ENCODE measurements around the gene ITPRIPL2.

DNA sequence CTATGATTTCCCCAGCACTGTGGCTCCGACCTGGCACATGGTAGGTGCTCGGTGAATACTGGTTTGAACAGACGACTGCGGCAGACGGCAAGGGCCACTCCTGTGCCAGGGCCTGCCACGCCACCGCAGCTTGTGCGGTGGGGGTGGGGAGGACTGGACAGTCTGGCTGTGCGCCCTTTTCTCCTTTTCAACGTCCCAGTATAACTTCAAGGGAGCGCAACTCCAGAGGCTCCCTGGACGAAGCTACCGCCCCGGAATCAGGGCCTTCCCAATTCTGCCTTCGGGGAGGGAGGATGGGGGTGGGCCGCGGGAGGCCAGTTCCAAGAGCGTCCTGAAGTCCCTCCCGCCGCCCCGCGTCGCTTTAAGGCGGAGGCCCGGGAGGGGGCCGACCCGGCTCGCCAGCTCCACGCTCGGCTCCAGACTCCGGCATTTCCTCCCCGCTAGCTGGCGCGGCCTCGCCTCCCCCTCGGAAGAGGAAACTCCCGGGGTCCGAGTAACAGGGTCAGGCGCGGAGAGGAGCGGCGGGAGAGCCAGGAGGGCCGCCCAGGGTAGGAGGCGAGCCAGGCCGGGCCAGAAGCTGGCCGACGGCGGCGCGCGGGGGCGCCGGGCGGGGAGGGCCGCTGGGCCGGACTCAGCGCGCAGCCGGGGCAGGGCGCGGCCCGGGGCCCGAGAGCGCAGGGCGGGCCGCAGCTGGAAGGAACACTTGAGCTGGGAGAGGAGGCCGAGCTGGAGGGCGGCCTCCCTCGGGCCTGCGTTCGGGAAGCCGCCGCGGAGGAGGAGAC is at the start of gene ITPRIPL2:
- TF ChIP-seq, protein P1, sequence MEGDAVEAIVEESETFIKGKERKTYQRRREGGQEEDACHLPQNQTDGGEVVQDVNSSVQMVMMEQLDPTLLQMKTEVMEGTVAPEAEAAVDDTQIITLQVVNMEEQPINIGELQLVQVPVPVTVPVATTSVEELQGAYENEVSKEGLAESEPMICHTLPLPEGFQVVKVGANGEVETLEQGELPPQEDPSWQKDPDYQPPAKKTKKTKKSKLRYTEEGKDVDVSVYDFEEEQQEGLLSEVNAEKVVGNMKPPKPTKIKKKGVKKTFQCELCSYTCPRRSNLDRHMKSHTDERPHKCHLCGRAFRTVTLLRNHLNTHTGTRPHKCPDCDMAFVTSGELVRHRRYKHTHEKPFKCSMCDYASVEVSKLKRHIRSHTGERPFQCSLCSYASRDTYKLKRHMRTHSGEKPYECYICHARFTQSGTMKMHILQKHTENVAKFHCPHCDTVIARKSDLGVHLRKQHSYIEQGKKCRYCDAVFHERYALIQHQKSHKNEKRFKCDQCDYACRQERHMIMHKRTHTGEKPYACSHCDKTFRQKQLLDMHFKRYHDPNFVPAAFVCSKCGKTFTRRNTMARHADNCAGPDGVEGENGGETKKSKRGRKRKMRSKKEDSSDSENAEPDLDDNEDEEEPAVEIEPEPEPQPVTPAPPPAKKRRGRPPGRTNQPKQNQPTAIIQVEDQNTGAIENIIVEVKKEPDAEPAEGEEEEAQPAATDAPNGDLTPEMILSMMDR (IDR thresholded peaks at IDR 0.05): no peak
- peak; percentile 83 for TF ChIP-seq POLR2A (IDR thresholded peaks at IDR 0.05)

Data from right lobe of liver (tissue), 4 donors.